GM15510 (cell line): ENCODE measurements around the gene SYNRG.

Experiments
- POLR2A ChIP-seq: IDR thresholded peaks from 3 replicates; pipeline ENCODE4 v1.6.1; 2011; ENCODE audit warnings: borderline replicate concordance; ENCODE audit not compliant: insufficient read length; ENCODE audit errors: extremely low read depth

SYNRG gene

GRCh38 chr17:37610971-37611370, 1.8 kb upstream of the SYNRG start:
- TF ChIP-seq POLR2A: no peak

- TF ChIP-seq POLR2A: no peak
These were observed 658 bp downstream of the SYNRG start for GRCh38 chr17:37608351-37609169.

GRCh38 chr17:37607637-37608331, 1.4 kb downstream of the SYNRG start:
- no peak for TF ChIP-seq POLR2A

GRCh38 chr17:37605813-37606505, 3.3 kb downstream of the SYNRG start:
- no peak for TF ChIP-seq POLR2A

DNA sequence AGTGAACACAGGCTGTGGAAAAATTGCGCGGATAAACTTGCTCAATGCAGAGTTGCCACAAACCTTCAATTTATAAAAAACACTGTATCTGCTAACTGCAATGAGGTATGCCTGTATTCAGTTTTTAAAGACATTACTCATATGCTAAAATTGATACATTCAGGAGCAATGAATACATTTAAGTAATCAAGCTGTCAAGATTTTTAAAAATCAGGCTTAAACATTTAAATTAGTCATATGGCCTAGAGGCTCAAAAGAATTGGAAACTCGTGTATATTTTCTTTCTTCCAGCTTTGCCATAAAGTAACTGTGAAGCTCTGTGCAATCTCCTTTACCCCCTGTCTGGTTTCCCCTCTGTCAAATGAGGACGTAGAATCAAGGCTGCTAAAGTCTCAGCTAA, 4.1 kb downstream of the SYNRG start:
- no peak for TF ChIP-seq POLR2A

- no peak for TF ChIP-seq POLR2A
These were observed 4.7 kb downstream of the SYNRG start for GRCh38 chr17:37604556-37604955.

GRCh38 chr17:37598145-37598544, 11.1 kb downstream of the SYNRG start:
- no peak for TF ChIP-seq POLR2A

DNA sequence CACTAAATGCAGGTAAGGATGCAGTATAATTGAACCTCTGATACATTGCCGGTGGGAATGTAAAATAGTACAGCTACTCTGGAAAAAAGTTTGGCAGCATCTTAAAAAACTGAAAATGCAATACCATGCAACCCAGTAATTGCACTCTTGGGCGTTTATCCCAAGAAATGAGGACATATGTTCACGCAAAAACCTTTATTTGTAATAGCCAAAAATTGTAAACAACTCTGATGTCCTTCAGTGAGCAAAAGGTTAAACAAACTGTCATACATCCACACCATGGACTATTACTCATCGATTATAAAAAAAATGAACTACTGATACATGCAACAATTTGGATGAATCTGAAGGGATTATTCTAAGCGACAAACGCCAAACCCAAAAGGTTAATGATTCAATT, 16.9 kb downstream of the SYNRG start:
- no peak for TF ChIP-seq POLR2A

DNA sequence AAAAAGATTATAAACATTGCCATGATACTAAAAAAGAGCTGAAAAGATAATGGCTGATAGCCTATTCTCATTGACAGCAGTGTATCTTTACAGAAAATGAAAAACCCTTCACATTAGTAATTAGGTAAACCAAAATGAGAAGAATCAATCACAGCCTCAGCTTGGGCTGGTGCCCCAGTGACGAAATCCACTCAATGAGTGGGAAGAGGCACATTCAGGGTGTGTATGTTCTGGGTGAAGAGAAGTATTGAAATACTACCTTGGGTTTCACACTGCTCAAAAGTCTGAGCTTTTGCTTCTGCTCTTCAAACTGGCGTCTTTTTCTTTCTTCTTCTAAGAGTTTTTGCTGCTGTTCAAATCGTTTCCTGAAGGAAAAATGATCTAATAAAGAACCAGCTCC, 24.2 kb downstream of the SYNRG start:
- no peak for TF ChIP-seq POLR2A

- no peak for TF ChIP-seq POLR2A
These were observed 32.9 kb downstream of the SYNRG start for GRCh38 chr17:37576281-37576680.

- TF ChIP-seq POLR2A: no peak
These were observed 34.8 kb downstream of the SYNRG start for GRCh38 chr17:37574427-37574826.

DNA sequence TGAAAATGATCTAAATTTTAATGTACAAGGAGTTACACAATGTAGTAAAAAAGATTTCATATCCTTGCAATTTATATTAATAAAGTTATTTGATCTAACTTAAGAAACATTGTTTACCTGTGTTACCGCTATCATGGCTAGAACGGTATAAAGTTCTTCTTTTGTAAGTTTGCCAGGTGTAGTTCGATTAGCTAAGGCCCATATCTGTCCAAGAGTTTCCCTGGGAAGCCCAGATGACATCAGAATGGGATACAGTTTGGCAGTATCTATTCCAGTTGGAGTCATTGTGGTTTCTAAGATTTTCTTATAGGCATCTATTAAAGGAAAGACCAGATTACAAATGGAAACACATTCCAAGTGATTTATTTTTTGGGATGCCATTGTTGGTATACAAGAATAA, 37.5 kb downstream of the SYNRG start:
- no peak for TF ChIP-seq POLR2A

DNA sequence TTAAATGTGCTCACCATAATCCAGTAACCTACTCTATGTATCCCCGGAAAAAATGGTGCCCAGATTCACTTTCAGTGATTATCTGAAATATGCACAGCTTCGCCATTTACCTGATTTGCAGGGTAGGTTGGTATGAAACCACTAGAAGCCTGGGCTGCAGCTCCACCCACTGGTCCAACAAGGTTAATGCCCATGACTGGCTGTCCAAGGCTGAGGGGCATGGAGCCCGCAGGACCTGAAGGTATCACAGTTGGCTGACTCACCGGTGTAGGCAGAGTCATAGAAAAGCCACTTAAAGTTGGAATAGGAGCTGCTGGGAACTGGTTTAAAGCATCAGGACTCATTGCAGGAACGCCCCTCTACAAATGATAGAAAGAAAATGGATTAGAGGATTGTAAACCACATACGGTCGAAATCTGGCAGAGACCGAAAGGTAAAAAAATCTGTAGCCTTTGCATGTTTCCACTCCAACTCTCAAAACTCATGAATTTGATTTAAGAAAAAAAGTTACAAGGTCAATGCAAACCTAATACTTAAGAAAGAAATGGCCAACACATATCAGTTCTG, 38.6 kb downstream of the SYNRG start:
- no peak for TF ChIP-seq POLR2A

- no peak for TF ChIP-seq POLR2A
These were observed 40.7 kb downstream of the SYNRG start for GRCh38 chr17:37568350-37569053.
